SJCRH30 (cell line): ENCODE measurements around the gene HOXA1. TPM values are rescaled to one million over a fixed set of nuclear protein-coding genes. Genes with fewer than 3 reads are reported as not detected.

Experiments used
- DNase-seq, 2 experiments: peaks; one replicate each; pipeline ENCODE4 v3.0.0-alpha.2; 2015 to 2020
- H3K27ac ChIP-seq: fragments of 250-450 bp; sonication (Bioruptor Pico); 2 replicates; pipeline ENCODE4 v1.5.1; 2020; ENCODE audit warnings: mild to moderate bottlenecking, moderate library complexity
- H3K27me3 ChIP-seq: fragments of 250-450 bp; sonication (Bioruptor Pico); 2 replicates; pipeline ENCODE4 v1.5.1; 2020; ENCODE audit warnings: mild to moderate bottlenecking, moderate library complexity
- H3K36me3 ChIP-seq: fragments of 250-450 bp; sonication (Bioruptor Pico); 2 replicates; pipeline ENCODE4 v1.5.1; 2020; ENCODE audit warnings: mild to moderate bottlenecking, moderate library complexity
- H3K4me1 ChIP-seq: fragments of 250-450 bp; sonication (Bioruptor Pico); 2 replicates; pipeline ENCODE4 v1.5.1; 2020; ENCODE audit warnings: mild to moderate bottlenecking, moderate library complexity
- H3K4me3 ChIP-seq: fragments of 250-450 bp; sonication (Bioruptor Pico); 2 replicates; pipeline ENCODE4 v1.5.1; 2020; ENCODE audit warnings: mild to moderate bottlenecking, moderate library complexity
- H3K9me3 ChIP-seq: fragments of 250-450 bp; sonication (Bioruptor Pico); replicated peaks from 2 replicates; pipeline ENCODE4 v1.5.1; 2020; ENCODE audit warnings: mild to moderate bottlenecking, moderate library complexity
- total RNA-seq: library from RNA; depleted of rRNA; stranded (reverse); fragments of >200 nt; shearing (Covaris generic); gene quantifications from 2 replicates; pipeline ENCODE4 v1.2.3, GENCODE V29; 2014

The HOXA1 gene
- total RNA-seq, 1 experiment from 2014 or later: 7.3 TPM

DNA sequence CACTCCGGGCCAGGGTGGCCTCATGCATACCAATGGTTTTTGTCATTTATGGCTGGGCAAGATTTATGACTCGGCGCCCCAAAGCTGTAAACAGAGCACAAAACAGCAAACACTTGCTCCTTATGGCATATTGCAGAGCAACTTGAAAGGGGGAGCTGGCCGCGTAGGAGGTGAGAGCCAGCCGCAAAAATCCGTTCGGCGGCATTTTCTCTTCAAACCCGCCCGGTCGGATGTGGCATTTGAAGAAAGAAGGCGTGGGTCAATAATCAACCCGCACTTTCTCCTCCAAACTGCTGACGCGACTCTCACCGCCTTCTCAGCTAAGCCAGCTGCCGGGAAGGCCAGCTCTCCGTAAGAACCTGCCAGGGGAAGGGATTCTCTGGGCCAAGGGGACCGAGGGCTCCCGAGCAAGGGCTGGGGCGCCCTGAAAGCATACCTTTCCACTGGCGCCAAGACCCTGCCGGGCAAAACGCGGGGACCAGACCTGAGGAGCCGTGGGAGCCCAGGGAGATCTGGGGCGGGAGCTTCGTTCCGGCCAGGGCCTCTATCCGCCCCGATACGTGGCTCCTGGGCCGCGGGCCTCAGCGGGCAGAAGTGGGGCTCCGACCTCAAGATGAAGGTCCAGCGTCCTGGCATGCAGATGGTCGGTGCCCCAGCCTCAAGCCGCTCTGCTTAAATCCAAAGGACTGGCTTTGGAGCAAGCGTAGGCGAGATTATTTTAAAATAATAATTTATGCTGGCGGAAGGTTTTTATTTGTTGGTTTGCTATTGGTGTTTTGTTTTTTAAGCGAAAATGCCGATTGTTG lies 19.6 kb upstream of the HOXA1 start:
- Histone ChIP-seq H3K4me3 (no peak overlapping the region), H3K36me3 (0 out of 2 replicates have a peak, but pooled peaks cover 3% of the 10 kb centered on the region), H3K9me3 (no peaks in the 10 kb centered on the region), H3K27me3 (no peaks in the 10 kb centered on the region), H3K27ac (no peak overlapping the region), H3K4me1 (peaks cover 17% of the 10 kb centered on the region)
- no peak for DNase-seq

DNA sequence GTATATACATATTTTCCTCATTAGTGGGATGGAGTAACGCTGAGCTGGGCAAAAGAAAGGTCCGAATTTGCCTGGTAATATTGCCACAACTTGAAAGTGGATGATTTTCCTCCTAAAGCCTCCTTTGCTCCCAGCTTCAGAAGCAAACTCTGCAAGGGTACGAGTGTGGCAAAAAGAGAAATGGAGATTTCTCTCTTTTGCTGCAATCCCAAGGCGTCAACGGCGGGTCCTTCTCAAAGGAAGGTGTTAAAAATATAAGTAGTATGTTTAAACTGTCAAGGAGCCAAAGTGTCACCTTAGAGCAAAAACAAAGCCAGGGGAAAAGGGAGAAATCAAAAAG lies 19.1 kb upstream of the HOXA1 start:
- no peaks in the 10 kb centered on the region for H3K9me3 ChIP-seq
- peaks cover 17% of the 10 kb centered on the region for H3K4me1 ChIP-seq
- H3K4me3 ChIP-seq: no peak overlapping the region
- peaks cover 5% of the 10 kb centered on the region; the same call in 1 of the 2 replicates for H3K36me3 ChIP-seq
- no peak overlapping the region for H3K27ac ChIP-seq
- no peak for DNase-seq
- no peaks in the 10 kb centered on the region for H3K27me3 ChIP-seq

DNA sequence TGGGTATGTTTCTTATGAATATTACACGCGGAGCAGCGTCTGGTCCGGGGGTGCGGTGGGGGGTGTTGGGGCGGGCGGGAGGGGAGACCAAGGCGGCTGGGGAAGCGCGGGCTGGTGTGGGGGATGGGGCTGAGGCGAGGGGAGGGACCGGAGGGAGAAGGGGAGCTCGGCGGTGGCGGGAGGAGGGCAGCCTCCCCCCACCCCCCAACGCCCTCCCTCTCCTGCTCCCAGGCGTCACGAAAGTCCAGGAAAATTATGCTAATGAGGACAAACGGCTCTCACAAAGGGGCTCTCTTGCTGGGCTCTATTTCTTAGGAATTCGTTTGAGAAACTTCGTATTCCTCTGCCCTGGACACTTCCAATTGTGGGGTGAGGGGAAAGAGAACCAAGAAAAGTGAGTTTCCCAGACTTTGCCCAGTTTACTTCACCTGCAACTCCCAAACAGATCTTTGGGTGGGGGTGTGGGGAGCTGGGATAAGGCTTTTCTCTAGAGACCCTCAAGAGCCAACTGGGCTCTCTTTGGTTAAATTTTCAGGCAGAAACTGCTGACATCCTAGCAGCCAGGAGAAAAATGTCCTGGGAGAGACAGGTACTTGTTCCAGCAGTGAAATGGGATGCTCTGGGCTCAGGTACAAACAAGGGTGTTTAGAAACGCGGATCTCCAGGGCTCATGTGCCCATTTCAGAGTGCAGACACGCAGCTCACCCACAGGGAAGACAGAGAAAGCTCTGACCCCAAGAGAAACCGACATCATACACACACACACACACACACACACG lies 18.4 kb upstream of the HOXA1 start:
- H3K4me1 ChIP-seq: peaks cover 17% of the 10 kb centered on the region
- H3K36me3 ChIP-seq: peaks cover 11% of the 10 kb centered on the region
- no peaks in the 10 kb centered on the region for H3K9me3 ChIP-seq
- peak; percentile 77 to 81 for DNase-seq
- H3K4me3 ChIP-seq: peak overlapping the region; percentile 99
- H3K27ac ChIP-seq: peak overlapping the region; percentile 61
- H3K27me3 ChIP-seq: no peaks in the 10 kb centered on the region

DNA sequence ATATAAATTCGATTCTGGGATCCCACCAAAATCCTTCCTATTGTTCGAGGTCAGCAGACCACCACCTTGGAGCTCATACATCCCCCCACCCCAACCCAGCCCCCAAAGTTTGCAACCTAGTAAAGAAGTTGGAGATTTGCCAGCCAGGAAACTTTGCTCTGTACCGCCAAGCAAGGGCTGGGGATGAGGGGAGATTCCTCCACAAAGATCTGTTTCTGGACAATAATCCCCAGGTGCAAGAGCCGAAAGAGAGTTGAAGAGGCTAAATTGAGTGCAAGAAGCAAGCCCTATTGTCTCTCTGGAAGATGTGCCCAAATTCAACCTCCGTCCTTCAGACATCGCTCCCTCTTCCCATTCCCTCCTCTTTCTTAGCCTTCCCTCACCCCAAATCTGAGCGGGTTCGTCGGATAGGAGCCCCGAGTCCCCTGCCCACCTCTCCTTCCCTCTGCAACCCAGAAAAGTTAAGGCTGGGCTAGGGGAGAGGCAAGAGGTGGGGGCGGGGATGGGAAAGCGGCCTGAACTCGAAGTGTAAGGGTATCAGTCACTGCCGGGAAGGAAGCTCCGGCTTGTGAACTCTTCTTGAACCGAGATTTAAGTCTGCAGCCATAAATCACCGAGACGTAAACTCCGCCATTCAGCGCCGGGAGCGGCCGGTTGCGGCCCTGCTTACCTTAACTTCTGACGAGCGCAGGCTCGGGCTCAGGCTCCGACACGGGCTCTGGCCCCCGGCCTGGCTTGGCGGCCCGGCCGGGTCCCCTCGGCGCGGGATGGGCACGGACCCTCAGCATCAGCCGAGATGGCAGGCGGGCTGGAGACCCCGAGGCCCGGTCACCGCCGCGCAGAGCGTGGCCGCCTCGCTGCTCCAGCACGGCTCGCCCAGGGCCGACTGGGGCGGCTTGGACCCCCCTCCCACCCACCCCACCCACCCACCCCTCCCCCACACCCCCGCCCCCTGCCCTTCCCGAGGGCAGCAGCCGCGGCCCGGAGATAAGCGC lies 17.5 kb upstream of the HOXA1 start:
- H3K27ac ChIP-seq: peak overlapping the region; percentile 84
- DNase-seq: peak; percentile 75 to 83
- H3K4me1 ChIP-seq: peaks cover 17% of the 10 kb centered on the region
- H3K9me3 ChIP-seq: no peaks in the 10 kb centered on the region
- peak overlapping the region; percentile 99 for H3K4me3 ChIP-seq
- no peaks in the 10 kb centered on the region for H3K27me3 ChIP-seq
- peaks cover 15% of the 10 kb centered on the region for H3K36me3 ChIP-seq

DNA sequence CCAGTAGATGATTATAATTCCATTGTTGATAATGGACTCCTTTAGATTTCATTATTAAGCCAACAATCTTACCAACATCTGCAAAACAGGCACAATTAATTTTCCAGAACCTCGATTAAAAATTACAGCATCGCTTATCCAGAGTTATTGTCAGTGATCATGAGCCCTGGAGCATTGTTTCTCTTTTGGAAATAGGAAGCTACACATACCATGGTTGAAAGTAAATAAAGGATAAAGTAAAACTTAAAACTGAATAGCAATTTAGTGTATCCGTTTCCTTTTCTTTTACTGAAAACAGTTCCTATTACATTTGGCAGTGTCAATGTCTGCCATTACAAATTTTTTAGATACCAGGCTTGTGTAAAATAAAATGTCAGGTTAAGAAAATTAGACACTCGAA lies 16.6 kb upstream of the HOXA1 start:
- Histone ChIP-seq H3K27ac (no peak overlapping the region; the same call in 1 of the 2 replicates), H3K4me3 (peak overlapping the region; percentile 99), H3K36me3 (peaks cover 17% of the 10 kb centered on the region), H3K9me3 (no peaks in the 10 kb centered on the region), H3K4me1 (peaks cover 17% of the 10 kb centered on the region), H3K27me3 (no peaks in the 10 kb centered on the region)
- DNase-seq: no peak

DNA sequence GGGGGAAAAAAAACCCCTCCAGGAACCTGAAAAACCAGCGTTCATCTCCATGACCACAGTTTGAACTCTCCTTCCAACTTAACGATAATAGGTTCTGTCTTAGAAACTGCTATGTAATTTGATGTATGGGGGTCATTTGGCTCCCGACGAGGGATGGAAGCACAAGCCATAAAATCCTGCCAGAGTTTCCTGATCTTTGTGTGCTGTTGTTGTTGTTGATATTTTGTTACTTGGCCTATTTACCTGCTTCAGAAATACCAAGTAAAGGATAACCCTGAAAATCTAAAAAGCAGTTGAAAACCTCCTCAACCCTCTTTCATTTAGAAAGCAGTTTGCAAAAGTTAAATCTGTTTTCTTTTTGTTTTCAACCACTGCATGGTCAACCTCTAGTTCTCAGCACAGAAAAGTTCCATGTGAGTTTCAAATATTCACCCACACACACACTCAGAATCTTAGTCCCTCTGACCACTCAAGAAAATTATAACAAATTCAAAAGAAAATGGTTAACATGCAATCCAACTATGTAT lies 16.0 kb upstream of the HOXA1 start:
- Histone ChIP-seq H3K9me3 (0 out of 2 replicates have a peak, but pooled peaks cover 2% of the 10 kb centered on the region), H3K4me1 (peaks cover 17% of the 10 kb centered on the region), H3K27ac (no peak overlapping the region; the same call in 1 of the 2 replicates), H3K27me3 (no peaks in the 10 kb centered on the region), H3K4me3 (peak overlapping the region; percentile 99), H3K36me3 (peaks cover 22% of the 10 kb centered on the region)
- peak in 1 of 2 experiments; percentile 18 for DNase-seq

GRCh38 chr7:27111042-27111750 lies 15.4 kb upstream of the HOXA1 start:
- DNase-seq: peak in 1 of 2 experiments; percentile 47
- H3K27ac ChIP-seq: no peak overlapping the region
- H3K9me3 ChIP-seq: 0 out of 2 replicates have a peak, but pooled peaks cover 2% of the 10 kb centered on the region
- H3K4me3 ChIP-seq: peak overlapping the region; percentile 99
- H3K36me3 ChIP-seq: peaks cover 26% of the 10 kb centered on the region
- no peaks in the 10 kb centered on the region for H3K27me3 ChIP-seq
- peaks cover 17% of the 10 kb centered on the region for H3K4me1 ChIP-seq

DNA sequence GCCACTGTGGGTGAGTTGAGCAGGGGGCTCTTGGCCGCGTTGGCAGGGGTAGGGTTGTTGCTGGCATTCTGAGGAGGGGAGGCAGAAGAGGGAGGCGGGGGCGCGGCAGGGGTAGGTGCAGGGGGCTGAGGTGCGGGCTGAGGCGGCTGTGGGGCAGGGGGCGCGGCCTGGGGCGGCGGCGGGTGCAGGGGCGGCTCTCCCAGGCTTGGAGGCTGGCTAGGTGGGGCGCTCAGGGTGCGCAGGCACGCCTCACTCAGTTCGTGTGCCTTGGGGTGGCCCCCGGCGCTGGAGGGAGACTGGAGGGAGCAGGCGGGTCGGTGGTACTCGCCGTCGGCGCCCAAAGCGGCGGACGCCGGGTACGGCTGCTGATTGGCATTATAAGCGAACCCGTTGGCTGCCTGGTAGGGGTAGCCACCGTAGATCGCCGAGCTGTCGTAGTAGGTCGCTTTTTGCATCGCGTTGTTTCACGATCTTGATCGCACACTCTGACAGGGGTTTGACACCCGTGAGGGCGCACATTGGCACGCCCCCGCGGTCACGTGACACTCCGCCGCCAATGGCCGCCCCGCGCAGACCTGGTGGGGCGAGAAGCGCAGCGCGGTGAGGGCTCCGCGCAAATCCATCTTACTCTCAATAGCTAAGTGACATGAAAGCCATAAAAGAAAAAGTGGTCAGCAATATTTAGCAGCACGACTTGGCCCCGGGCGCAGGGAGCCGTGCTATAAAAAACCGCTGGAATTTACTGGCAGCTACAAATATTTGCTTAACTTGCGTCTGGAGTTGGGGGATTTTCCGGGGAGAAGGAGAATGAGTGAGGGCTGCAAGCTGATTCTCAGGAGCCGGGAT lies 14.6 kb upstream of the HOXA1 start:
- H3K9me3 ChIP-seq: 0 out of 2 replicates have a peak, but pooled peaks cover 2% of the 10 kb centered on the region
- no peaks in the 10 kb centered on the region for H3K27me3 ChIP-seq
- H3K4me3 ChIP-seq: no peak overlapping the region
- no peak for DNase-seq
- H3K4me1 ChIP-seq: peaks cover 17% of the 10 kb centered on the region
- no peak overlapping the region for H3K27ac ChIP-seq
- H3K36me3 ChIP-seq: peaks cover 30% of the 10 kb centered on the region

DNA sequence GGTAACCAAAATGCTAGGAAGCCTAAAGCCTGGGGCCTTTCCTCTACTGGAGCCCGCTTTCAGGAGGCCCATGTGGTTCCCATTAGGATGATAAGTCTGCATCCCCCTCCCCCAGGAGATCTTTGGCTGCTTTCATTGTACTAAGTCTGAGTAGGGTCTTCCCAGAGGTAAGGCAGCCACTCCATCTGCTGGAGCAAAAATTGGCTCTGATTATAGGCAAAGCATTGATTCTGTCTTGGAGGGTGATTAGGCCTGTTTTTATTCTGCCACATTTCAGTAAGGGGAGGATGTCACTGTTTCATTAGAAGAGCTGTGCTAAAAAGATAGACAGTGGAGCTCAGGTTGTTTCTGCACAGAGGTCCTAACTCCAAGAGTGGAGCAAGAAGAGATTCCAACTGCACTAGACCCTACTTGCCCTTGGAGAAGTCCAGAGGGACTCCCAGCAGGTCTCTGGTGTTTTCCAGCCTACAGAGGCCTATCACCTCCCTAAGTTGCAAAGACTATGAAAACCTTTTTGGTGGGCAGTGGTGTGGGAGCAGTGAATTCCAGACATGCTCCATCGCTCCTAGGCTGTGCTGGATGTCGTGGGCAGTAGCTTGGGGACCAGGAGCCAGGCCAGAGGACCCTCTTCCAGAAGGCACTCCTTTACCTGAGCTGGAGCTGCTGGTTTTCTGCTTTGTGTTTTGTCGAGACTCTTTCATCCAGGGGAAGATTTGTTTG lies 13.8 kb upstream of the HOXA1 start:
- no peak overlapping the region for H3K27ac ChIP-seq
- H3K4me3 ChIP-seq: no peak overlapping the region
- H3K27me3 ChIP-seq: no peaks in the 10 kb centered on the region
- peaks cover 30% of the 10 kb centered on the region for H3K36me3 ChIP-seq
- peaks cover 17% of the 10 kb centered on the region for H3K4me1 ChIP-seq
- H3K9me3 ChIP-seq: 0 out of 2 replicates have a peak, but pooled peaks cover 2% of the 10 kb centered on the region
- DNase-seq: no peak

DNA sequence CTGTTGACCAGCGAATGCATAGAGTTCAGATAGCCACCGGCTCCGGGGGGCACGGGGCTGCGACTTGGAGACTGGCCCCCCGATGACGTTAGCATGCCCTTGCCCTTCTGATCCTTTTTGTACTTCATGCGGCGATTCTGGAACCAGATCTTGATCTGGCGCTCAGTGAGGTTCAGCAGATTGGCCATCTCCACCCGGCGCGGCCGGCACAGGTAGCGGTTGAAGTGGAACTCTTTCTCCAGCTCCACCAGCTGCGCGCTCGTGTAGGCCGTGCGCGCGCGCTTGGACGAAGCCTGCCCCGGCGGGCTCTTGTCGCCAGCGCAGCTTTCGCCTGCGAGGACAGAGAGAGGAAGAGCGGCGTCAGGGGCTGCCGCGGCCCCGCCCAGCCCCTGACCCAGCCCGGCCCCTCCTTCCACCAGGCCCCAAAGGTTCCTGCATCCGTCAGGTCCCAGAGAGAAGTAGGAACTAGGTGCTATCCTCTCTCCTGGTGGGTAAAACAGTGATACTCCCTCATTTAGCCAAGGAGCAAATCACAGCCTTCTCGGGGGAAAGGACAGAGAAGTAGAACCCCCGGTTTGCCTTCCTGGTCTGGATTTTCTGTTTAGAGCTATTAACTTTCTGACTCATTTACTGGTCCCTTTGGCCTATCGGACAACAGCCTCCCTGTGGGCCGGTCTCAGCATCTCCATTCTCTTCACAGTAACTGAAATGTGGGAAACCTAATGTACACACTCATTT lies 12.8 kb upstream of the HOXA1 start:
- 0 out of 2 replicates have a peak, but pooled peaks cover 2% of the 10 kb centered on the region for H3K9me3 ChIP-seq
- H3K27me3 ChIP-seq: no peaks in the 10 kb centered on the region
- peaks cover 17% of the 10 kb centered on the region for H3K4me1 ChIP-seq
- H3K36me3 ChIP-seq: peaks cover 30% of the 10 kb centered on the region
- no peak overlapping the region for H3K27ac ChIP-seq
- H3K4me3 ChIP-seq: no peak overlapping the region
- no peak for DNase-seq

GRCh38 chr7:27107391-27108381 lies 11.9 kb upstream of the HOXA1 start:
- Histone ChIP-seq H3K4me3 (no peak overlapping the region), H3K9me3 (0 out of 2 replicates have a peak, but pooled peaks cover 2% of the 10 kb centered on the region), H3K4me1 (peaks cover 17% of the 10 kb centered on the region), H3K27me3 (no peaks in the 10 kb centered on the region), H3K27ac (no peak overlapping the region), H3K36me3 (peaks cover 30% of the 10 kb centered on the region)
- no peak for DNase-seq
